Esophagus muscularis mucosa (tissue), 4 donors: ENCODE results near the gene CD300LB. TPM values are rescaled to one million over a fixed set of nuclear protein-coding genes. Genes with fewer than 3 reads are reported as not detected.

ENCODE experiments used
- DNase-seq: peaks from one replicate; pipeline ENCODE4 v3.0.0-alpha.2; 2017; ENCODE audit errors: extremely low spot score
- H3K27ac ChIP-seq, 4 donors: fragments of 200-600 bp; sonication (generic); replicated peaks in 1 of 4; 1 replicate in 3 of 4; 2 replicates in 1 of 4; pipeline ENCODE4 v1.5.1; 2016 to 2019; ENCODE audit warnings: mild to moderate bottlenecking in 1 of 4
- H3K27me3 ChIP-seq, 4 donors: fragments of 200-600 bp; sonication (generic); one replicate each; pipeline versions ENCODE4 v1.5.1 to v1.6.0; 2016 to 2019
- H3K36me3 ChIP-seq, 4 donors: fragments of 200-600 bp; sonication (generic); one replicate each; pipeline ENCODE4 v1.5.1; 2016 to 2019
- H3K4me1 ChIP-seq, 4 donors: fragments of 200-600 bp; sonication (generic); one replicate each; pipeline ENCODE4 v1.5.1; 2016 to 2019
- H3K4me3 ChIP-seq, 4 donors: fragments of 200-600 bp; sonication (generic); 1 replicate in 2 of 4; 2 replicates in 2 of 4; pipeline ENCODE4 v1.5.1; 2016 to 2019; ENCODE audit warnings: mild to moderate bottlenecking in 4 of 4, moderate library complexity in 1 of 4
- H3K9me3 ChIP-seq, 4 donors: fragments of 200-600 bp; sonication (generic); 1 replicate in 3 of 4; 2 replicates in 1 of 4; pipeline ENCODE4 v1.5.1; 2016 to 2019
- CTCF ChIP-seq, 3 experiments: fragments of 200-600 bp in 2 of 3; fragments of 450-650 bp in 1 of 3; sonication (generic) in 2 of 3; IDR thresholded peaks; one replicate each; pipeline ENCODE4 v1.5.1; 2017 to 2019; ENCODE audit warnings: antibody characterized with exemption in 3 of 3, mild to moderate bottlenecking in 2 of 3, moderate library complexity in 1 of 3
- EP300 ChIP-seq: sonication (generic); formaldehyde crosslinking; IDR thresholded peaks from one replicate; pipeline ENCODE4 v1.6.1; 2017; ENCODE audit warnings: antibody characterized with exemption
- POLR2A ChIP-seq: fragments of 450-650 bp; IDR thresholded peaks from one replicate; pipeline ENCODE4 v1.6.1; 2017; ENCODE audit warnings: antibody characterized with exemption, moderate library complexity, mild to moderate bottlenecking, low read depth
- POLR2AphosphoS5 ChIP-seq, 2 donors: sonication (generic); formaldehyde crosslinking; IDR thresholded peaks; one replicate each; pipeline ENCODE4 v1.6.1; 2017; ENCODE audit warnings: antibody characterized with exemption in 2 of 2
- WGBS: methylation state at CpG from one replicate; pipeline ENCODE4 v1.1.5; 2018; 5-methylcytosine and 5-hydroxymethylcytosine counted together
- intact Hi-C: fragments of 100-400 bp; cut with DNase I; formaldehyde crosslinking; loops from one replicate; pipeline ENCODE4 v1.15.1; 2023
- total RNA-seq, 4 donors: library from RNA; depleted of rRNA; stranded (reverse); fragments of >200 nt; gene quantifications; one replicate each; pipeline versions ENCODE4 v1.1.0 to v1.2.1, GENCODE V29; 2016

The CD300LB gene
- total RNA-seq, 4 donors from 2014 or later: 0.17 to 0.83 (median 0.23) TPM; not detected in 1

GRCh38 chr17:74475189-74475588 is 56.1 kb downstream of the CD300LB start:
- WGBS: 82% methylated on average over 4 of the region's 4 CpGs
- Histone ChIP-seq H3K9me3 (peaks cover 0 to 13% (median 6%) of the 10 kb centered on the region in 4 donors), H3K27me3 (peaks cover 0 to 83% (median 3%) of the 10 kb centered on the region in 4 donors), H3K27ac (no peak overlapping the region), H3K4me1 (no peaks in the 10 kb centered on the region), H3K4me3 (no peak overlapping the region), H3K36me3 (no peaks in the 10 kb centered on the region)
- TF ChIP-seq POLR2AphosphoS5 (IDR thresholded peaks at IDR 0.05) (no peak), EP300 (no peak)
- no peak for DNase-seq
- intact Hi-C loops: loop anchor here (10.0 kb wide), 1 partner anchor 60 kb away; the partner anchor contains the start of gene CD300LB

- 71% methylated on average over 8 of the region's 9 CpGs for WGBS
- Histone ChIP-seq H3K27me3 (peaks cover 0 to 82% (median 3%) of the 10 kb centered on the region in 4 donors), H3K4me3 (no peak overlapping the region), H3K27ac (no peak overlapping the region), H3K4me1 (no peaks in the 10 kb centered on the region), H3K9me3 (peaks cover 0 to 13% (median 6%) of the 10 kb centered on the region in 4 donors), H3K36me3 (no peaks in the 10 kb centered on the region)
- intact Hi-C loops: loop anchor here (10.0 kb wide), 1 partner anchor 61 kb away; the partner anchor contains the start of gene CD300LB
- TF ChIP-seq EP300 (no peak), CTCF (IDR thresholded peaks at IDR 0.05) (no peak), POLR2AphosphoS5 (IDR thresholded peaks at IDR 0.05) (no peak), POLR2A (no peak)
- DNase-seq: no peak
Observed at GRCh38 chr17:74474043-74474792, 57.1 kb downstream of the CD300LB start.

GRCh38 chr17:74473294-74473693 is 58.0 kb downstream of the CD300LB start:
- Histone ChIP-seq H3K27me3 (peaks cover 0 to 79% (median 3%) of the 10 kb centered on the region in 4 donors), H3K4me3 (no peak overlapping the region), H3K9me3 (peaks cover 0 to 13% (median 6%) of the 10 kb centered on the region in 4 donors), H3K27ac (no peak overlapping the region), H3K36me3 (no peaks in the 10 kb centered on the region), H3K4me1 (no peaks in the 10 kb centered on the region)
- DNase-seq: no peak
- TF ChIP-seq POLR2A: no peak
- TF ChIP-seq EP300: no peak
- TF ChIP-seq CTCF (IDR thresholded peaks at IDR 0.05): no peak
- no peak for TF ChIP-seq POLR2AphosphoS5 (IDR thresholded peaks at IDR 0.05)
- intact Hi-C loops: loop anchor here (10.0 kb wide), 1 partner anchor 62 kb away; the partner anchor contains the start of gene CD300LB
- 93% methylated on average over 8 of the region's 8 CpGs for WGBS

- Histone ChIP-seq H3K27me3 (peaks cover 0 to 82% (median 3%) of the 10 kb centered on the region in 4 donors), H3K4me1 (no peaks in the 10 kb centered on the region), H3K27ac (no peak overlapping the region), H3K9me3 (peaks cover 0 to 13% (median 6%) of the 10 kb centered on the region in 4 donors), H3K36me3 (no peaks in the 10 kb centered on the region), H3K4me3 (no peak overlapping the region)
- TF ChIP-seq POLR2AphosphoS5 (IDR thresholded peaks at IDR 0.05) (no peak), POLR2A (no peak), EP300 (no peak), CTCF (IDR thresholded peaks at IDR 0.05) (no peak)
- WGBS: 85% methylated on average over 4 of the region's 4 CpGs
- intact Hi-C loops: loop anchor here (10.0 kb wide), 1 partner anchor 62 kb away; the partner anchor contains the start of gene CD300LB
- no peak for DNase-seq
Observed at GRCh38 chr17:74472890-74473289, 58.4 kb downstream of the CD300LB start.

- intact Hi-C loops: loop anchor here (10.0 kb wide), 1 partner anchor 63 kb away; the partner anchor contains the start of gene CD300LB
- WGBS: 96% methylated on average over 3 of the region's 3 CpGs
- DNase-seq: no peak
- Histone ChIP-seq H3K27me3 (peaks cover 0 to 85% (median 10%) of the 10 kb centered on the region in 4 donors), H3K36me3 (no peaks in the 10 kb centered on the region), H3K27ac (no peak overlapping the region), H3K4me3 (no peak overlapping the region), H3K4me1 (peaks cover 5 to 8% (median 5%) of the 10 kb centered on the region in 4 donors), H3K9me3 (peaks cover 0 to 12% (median 5%) of the 10 kb centered on the region in 4 donors)
- TF ChIP-seq CTCF (IDR thresholded peaks at IDR 0.05): no peak
- TF ChIP-seq POLR2A: no peak
- TF ChIP-seq POLR2AphosphoS5 (IDR thresholded peaks at IDR 0.05): no peak
- TF ChIP-seq EP300: no peak
Observed at GRCh38 chr17:74471341-74471740, 59.9 kb downstream of the CD300LB start.
